Measurements from ENCODE around the gene AP2A2. TPM values are rescaled to one million over a fixed set of nuclear protein-coding genes. Genes with fewer than 3 reads are reported as not detected.

AP2A2 gene
- total RNA-seq, 2 experiments from 2014 or later: 36.3 to 52.2 TPM

DNA sequence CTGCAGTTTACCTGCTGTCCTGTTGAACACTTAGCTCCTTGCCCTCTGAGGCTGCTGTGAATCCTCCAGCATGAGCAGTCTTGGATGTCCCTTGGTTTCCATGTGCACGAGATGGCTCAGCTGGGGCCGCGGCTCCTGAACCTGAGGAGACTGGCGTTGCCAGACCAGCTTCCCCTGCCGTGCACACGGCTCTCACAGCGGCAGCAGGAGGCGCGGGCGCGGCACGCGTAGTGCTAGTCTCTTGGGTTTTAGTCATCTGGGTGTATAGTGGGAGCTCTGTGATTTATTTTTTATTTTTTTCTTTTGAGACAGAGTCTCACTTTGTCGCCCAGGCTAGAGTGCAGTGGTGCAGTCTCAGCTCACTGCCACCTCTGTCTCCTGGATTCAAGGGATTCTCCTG, 56.1 kb downstream of the AP2A2 start:
- Mint-ChIP-seq H3K9me3 (ENCODE audit: low read depth) (no peaks in the 10 kb centered on the region), H3K36me3 (peaks cover 9% of the 10 kb centered on the region), H3K27ac (no peak overlapping the region), H3K4me1 (peaks cover 11% of the 10 kb centered on the region), H3K27me3 (no peaks in the 10 kb centered on the region), H3K4me3 (no peak overlapping the region)
- CTCF ChIA-PET: no interaction called here
- no peak for DNase-seq
- no peak for ATAC-seq

DNA sequence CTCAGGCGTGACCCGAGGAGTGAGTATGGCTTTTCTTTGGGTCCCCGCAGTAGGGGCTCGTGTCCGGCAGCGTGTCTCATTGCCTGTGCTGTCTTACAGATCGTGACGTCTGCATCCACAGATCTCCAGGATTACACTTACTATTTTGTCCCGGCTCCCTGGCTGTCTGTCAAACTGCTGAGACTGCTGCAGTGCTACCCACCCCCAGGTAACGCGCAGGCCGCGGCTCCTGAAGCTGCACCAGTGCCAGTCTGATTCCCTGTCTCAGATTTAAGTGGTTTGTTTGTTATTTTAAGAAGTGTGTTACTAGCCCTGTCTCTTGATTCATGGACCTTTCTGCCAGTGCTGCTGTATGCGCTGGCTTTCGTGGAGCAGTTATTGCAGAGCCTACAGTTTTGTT, 58.9 kb downstream of the AP2A2 start:
- CTCF ChIA-PET: no interaction called here
- peaks cover 6% of the 10 kb centered on the region for H3K4me1 Mint-ChIP-seq

DNA sequence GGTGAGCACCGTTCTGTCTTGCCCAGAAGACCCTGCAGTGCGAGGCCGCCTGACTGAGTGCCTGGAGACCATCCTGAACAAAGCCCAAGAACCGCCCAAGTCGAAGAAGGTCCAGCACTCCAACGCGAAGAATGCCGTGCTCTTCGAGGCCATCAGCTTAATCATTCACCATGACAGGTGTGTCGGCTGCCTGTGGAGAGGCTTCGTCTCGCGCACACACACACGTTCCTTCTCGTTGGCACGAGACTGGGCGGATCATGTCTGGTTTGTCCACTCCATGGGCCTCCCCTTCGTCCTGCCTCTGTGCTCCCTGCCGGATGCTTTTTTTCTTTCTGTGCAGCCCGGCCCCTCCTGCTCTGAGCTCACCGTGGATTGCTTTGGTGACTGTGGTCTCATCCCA, 59.7 kb downstream of the AP2A2 start:
- H3K27me3 Mint-ChIP-seq: no peaks in the 10 kb centered on the region
- DNase-seq (no peak), ATAC-seq (no peak)
- no peak overlapping the region for H3K4me3 Mint-ChIP-seq
- CTCF ChIA-PET: no interaction called here
- no peaks in the 10 kb centered on the region for H3K9me3 Mint-ChIP-seq (ENCODE audit: low read depth)
- no peak overlapping the region for H3K27ac Mint-ChIP-seq
- H3K4me1 Mint-ChIP-seq: peaks cover 6% of the 10 kb centered on the region
- peaks cover 3% of the 10 kb centered on the region for H3K36me3 Mint-ChIP-seq

More for the DNA sequence above, 58.9 kb downstream of the AP2A2 start:
- peaks cover 3% of the 10 kb centered on the region for H3K36me3 Mint-ChIP-seq
- no peak for DNase-seq
- no peak overlapping the region for H3K4me3 Mint-ChIP-seq
- no peaks in the 10 kb centered on the region for H3K9me3 Mint-ChIP-seq (ENCODE audit: low read depth)
- H3K27ac Mint-ChIP-seq: no peak overlapping the region
- ATAC-seq: no peak
- H3K27me3 Mint-ChIP-seq: no peaks in the 10 kb centered on the region

DNA sequence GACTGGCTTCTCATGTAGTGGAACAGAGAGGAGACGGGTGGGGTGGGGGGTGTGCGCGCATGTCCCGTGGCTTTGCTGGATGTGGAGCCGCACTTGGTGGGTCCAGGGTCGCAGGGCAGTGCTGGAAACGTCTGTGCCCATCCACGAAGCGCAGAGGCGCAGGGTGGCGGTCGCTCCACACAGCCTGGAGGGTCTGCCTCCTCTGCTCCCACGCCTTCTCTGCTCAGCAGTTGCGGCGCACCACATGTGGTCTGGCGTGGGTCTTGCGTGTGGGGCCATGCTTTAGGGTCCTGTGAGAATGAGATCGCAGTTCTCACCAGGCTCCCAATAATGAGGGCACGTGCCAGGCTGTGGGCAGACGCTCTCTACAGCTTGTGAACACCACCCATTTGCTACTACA, 60.2 kb downstream of the AP2A2 start:
- Mint-ChIP-seq H3K9me3 (ENCODE audit: low read depth) (no peaks in the 10 kb centered on the region), H3K4me1 (peaks cover 3% of the 10 kb centered on the region), H3K36me3 (peaks cover 3% of the 10 kb centered on the region), H3K27me3 (no peaks in the 10 kb centered on the region), H3K4me3 (no peak overlapping the region), H3K27ac (no peak overlapping the region)
- DNase-seq: no peak
- no peak for ATAC-seq
- CTCF ChIA-PET: no interaction called here

DNA sequence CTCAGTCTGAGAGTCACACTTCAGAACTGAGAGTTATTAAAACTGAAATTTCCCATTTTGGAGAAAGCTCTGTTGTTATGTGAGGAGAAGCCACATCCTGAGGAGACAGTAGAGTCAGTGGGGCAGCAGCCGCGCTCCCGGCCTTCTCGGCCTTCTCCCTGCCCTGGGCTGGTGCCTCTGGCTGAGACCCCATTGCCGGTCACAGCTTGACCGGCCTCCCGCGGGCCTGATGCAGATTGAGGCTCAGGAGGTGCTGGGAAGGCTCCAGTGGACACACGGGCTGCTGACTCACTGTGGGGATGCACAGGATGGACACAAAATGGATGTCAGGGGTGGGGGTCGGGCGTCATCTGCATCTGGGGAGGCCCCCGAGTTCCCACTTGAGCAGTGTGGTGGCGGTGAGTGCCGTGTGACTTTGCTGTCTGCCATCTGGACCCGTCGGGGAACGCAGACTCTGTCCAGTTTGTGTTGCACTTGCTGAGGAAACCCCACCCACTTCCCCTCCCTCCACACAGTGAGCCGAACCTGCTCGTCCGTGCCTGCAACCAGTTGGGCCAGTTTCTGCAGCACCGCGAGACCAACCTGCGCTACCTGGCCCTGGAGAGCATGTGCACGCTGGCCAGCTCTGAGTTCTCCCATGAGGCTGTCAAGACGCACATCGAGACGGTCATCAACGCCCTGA, 60.7 kb downstream of the AP2A2 start:
- H3K4me1 Mint-ChIP-seq: no peaks in the 10 kb centered on the region
- ATAC-seq (no peak), DNase-seq (no peak)
- no peaks in the 10 kb centered on the region for H3K9me3 Mint-ChIP-seq (ENCODE audit: low read depth)
- no peak overlapping the region for H3K27ac Mint-ChIP-seq
- peaks cover 3% of the 10 kb centered on the region for H3K36me3 Mint-ChIP-seq
- CTCF ChIA-PET: no interaction called here
- H3K4me3 Mint-ChIP-seq: no peak overlapping the region
- no peaks in the 10 kb centered on the region for H3K27me3 Mint-ChIP-seq

DNA sequence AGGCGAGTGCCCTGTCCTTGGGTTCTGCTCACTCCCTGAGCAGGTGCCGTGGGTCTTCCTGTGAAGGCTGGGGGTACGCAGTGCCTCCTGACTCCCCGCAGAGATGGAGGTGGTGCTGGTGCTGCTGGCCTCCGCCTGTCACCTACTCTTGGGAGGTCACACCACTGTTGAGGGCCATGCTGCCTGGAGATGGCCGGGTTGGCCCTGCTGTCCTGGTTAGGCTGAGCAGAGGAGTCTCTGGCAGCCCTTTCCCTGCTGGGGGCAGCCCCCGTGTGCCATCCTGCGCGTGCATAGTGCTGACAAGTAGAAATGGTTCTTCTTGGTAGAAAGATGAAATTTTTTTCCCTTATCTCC, 61.3 kb downstream of the AP2A2 start:
- Mint-ChIP-seq H3K4me1 (no peaks in the 10 kb centered on the region), H3K27me3 (no peaks in the 10 kb centered on the region), H3K27ac (no peak overlapping the region), H3K36me3 (peaks cover 3% of the 10 kb centered on the region), H3K9me3 (ENCODE audit: low read depth) (no peaks in the 10 kb centered on the region), H3K4me3 (no peak overlapping the region)
- no peak for ATAC-seq
- DNase-seq: no peak
- CTCF ChIA-PET: no interaction called here

DNA sequence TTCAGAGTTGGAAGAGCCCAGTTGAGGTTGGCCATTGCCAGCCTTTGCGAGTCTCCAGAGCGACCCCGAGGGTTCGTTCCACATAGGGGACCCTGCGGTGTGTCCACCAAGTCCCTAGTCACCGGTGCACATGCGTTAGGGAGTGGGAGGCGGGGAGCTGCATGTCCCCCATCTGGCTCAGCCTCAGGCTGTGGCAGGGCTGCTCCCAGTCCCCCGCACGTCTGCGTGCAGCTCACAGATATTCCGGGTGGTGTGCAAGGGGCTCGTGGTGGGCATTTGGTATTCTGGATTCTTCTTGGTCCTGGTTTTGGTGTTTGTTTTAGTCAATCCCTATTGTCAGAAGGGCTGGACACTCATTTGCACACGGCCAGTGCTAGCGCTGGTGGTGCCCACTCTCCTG, 62.0 kb downstream of the AP2A2 start:
- CTCF ChIA-PET: no interaction called here
- Mint-ChIP-seq H3K27me3 (no peaks in the 10 kb centered on the region), H3K9me3 (ENCODE audit: low read depth) (no peaks in the 10 kb centered on the region)

DNA sequence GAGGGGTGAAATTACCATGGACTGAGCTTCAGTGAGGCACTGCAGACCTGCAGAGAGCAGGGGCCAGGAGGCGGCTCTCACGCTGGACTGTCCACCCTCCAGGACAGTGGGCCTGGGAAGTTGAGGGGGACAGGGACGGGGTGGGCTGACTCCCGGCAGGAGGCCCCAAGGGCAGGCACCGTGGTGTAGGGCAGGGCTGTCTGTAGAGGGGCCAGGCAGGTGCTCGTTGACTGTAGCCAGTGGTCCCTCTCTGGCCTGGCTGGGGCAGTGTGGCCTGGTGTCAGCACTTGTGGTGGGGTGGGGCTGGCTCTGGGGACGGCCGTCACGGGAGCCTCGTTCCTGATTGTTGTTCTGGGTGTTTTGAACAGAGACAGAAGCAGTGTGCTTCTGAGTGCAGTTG, 64.4 kb downstream of the AP2A2 start:
- H3K4me3 Mint-ChIP-seq: no peak overlapping the region
- DNase-seq (no peak), ATAC-seq (no peak)
- peaks cover 2% of the 10 kb centered on the region for H3K36me3 Mint-ChIP-seq
- peaks cover 3% of the 10 kb centered on the region for H3K4me1 Mint-ChIP-seq
- H3K27me3 Mint-ChIP-seq: no peaks in the 10 kb centered on the region
- H3K9me3 Mint-ChIP-seq (ENCODE audit: low read depth): no peaks in the 10 kb centered on the region
- CTCF ChIA-PET: no interaction called here
- no peak overlapping the region for H3K27ac Mint-ChIP-seq

More for the DNA sequence above, 62.0 kb downstream of the AP2A2 start:
- H3K4me3 Mint-ChIP-seq: no peak overlapping the region
- no peaks in the 10 kb centered on the region for H3K4me1 Mint-ChIP-seq
- no peak overlapping the region for H3K27ac Mint-ChIP-seq
- ATAC-seq (no peak), DNase-seq (no peak)
- H3K36me3 Mint-ChIP-seq: peaks cover 3% of the 10 kb centered on the region

DNA sequence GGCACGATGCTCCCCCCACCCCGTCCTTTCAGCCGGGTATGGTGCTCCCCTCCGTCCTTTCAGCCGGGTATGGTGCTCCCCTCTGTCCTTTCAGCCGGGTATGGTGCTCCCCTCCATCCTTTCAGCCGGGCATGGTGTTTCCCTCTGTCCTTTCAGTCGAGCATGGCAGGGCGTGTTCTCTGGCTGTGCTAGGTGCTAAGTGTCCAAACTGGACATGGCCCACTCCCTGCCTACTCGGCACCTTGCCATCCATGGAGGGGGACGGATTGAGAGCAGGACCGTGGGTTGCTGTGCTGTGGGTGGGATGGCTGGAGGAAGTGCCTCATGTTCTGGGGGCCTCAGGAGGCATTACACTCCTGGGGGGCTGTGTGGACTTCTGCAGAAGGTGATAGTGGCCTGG, 65.4 kb downstream of the AP2A2 start:
- no peak overlapping the region for H3K4me3 Mint-ChIP-seq
- no peak for DNase-seq
- ATAC-seq: no peak
- H3K4me1 Mint-ChIP-seq: peaks cover 10% of the 10 kb centered on the region
- no peak overlapping the region for H3K27ac Mint-ChIP-seq
- CTCF ChIA-PET: no interaction called here
- H3K36me3 Mint-ChIP-seq: peaks cover 3% of the 10 kb centered on the region
- H3K27me3 Mint-ChIP-seq: no peaks in the 10 kb centered on the region
- no peaks in the 10 kb centered on the region for H3K9me3 Mint-ChIP-seq (ENCODE audit: low read depth)

DNA sequence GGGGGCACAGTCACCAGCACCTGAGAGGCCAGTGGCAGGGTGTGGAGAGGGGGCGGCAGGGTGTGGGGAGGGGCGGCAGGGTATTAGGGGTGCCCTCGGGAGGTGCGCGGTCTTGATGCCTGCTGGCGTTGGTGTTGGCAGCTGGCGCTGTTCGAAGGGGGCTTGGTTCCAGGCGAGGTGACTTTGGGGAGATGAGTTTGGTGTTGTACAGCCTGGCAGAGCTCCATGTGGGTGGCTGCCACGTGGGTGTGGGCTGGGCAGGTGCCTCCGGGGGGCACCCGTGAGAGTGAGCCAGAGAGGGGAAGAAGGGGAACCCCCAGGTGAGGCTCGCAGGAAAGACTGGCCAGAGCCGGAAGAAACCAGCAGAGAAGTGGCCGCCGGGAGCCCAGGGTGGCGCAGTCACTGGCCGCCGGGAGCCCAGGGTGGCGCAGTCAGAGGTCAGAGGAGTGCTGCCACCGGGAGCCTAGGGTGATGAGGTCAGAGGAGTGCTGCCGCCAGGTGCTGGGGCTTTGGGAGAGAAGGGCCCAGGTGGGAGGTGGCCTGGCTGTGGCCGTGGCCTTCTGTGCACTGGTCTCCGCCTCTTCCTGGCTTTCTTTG, 66.1 kb downstream of the AP2A2 start:
- H3K27ac Mint-ChIP-seq: no peak overlapping the region
- peaks cover 3% of the 10 kb centered on the region for H3K36me3 Mint-ChIP-seq
- peaks cover 15% of the 10 kb centered on the region for H3K4me1 Mint-ChIP-seq
- ATAC-seq: no peak
- no peak overlapping the region for H3K4me3 Mint-ChIP-seq
- no peaks in the 10 kb centered on the region for H3K9me3 Mint-ChIP-seq (ENCODE audit: low read depth)
- CTCF ChIA-PET: no interaction called here
- DNase-seq: no peak
- H3K27me3 Mint-ChIP-seq: no peaks in the 10 kb centered on the region

DNA sequence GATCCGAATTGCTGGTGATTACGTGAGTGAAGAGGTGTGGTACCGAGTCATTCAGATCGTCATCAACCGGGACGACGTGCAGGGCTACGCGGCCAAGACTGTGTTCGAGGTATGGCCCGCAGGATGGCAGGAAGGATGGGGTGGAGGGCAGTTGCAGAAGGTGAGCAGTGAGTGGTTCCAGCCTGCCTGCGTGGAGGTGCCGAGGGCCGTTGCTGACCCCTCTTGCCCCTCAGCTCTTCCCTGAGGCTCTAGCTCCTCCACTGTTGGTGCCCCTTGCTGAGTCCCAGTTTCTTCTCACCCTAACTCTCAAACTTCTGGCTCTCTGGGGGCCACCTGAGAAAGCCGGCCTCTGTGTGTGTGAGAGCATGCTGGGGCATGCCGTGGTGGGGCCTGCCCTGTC, 66.9 kb downstream of the AP2A2 start:
- CTCF ChIA-PET: no interaction called here
- no peaks in the 10 kb centered on the region for H3K9me3 Mint-ChIP-seq (ENCODE audit: low read depth)
- H3K4me3 Mint-ChIP-seq: no peak overlapping the region
- H3K36me3 Mint-ChIP-seq: peaks cover 3% of the 10 kb centered on the region
- H3K27ac Mint-ChIP-seq: no peak overlapping the region
- H3K27me3 Mint-ChIP-seq: no peaks in the 10 kb centered on the region
- DNase-seq (no peak), ATAC-seq (no peak)
- H3K4me1 Mint-ChIP-seq: peaks cover 15% of the 10 kb centered on the region

DNA sequence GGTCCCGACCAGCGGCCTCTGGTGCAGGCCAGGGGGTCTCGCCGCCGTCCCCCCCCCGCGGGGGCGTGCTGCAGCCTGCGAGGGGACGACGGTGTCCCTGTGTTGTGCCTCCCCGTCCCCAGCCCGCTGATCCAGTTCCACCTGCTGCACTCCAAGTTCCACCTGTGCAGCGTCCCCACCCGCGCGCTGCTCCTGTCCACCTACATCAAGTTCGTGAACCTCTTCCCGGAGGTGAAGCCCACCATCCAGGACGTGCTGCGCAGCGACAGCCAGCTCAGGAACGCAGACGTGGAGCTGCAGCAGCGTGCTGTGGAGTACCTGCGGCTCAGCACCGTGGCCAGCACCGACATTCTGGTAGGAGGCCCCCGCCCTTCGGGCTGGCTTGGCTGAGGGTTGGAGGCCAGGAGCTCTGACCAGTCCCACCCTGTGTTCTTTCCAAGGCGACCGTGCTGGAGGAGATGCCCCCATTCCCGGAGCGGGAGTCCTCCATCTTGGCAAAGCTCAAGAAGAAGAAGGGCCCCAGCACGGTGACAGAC, 68.0 kb downstream of the AP2A2 start:
- Mint-ChIP-seq H3K4me3 (no peak overlapping the region), H3K27me3 (no peaks in the 10 kb centered on the region)

DNA sequence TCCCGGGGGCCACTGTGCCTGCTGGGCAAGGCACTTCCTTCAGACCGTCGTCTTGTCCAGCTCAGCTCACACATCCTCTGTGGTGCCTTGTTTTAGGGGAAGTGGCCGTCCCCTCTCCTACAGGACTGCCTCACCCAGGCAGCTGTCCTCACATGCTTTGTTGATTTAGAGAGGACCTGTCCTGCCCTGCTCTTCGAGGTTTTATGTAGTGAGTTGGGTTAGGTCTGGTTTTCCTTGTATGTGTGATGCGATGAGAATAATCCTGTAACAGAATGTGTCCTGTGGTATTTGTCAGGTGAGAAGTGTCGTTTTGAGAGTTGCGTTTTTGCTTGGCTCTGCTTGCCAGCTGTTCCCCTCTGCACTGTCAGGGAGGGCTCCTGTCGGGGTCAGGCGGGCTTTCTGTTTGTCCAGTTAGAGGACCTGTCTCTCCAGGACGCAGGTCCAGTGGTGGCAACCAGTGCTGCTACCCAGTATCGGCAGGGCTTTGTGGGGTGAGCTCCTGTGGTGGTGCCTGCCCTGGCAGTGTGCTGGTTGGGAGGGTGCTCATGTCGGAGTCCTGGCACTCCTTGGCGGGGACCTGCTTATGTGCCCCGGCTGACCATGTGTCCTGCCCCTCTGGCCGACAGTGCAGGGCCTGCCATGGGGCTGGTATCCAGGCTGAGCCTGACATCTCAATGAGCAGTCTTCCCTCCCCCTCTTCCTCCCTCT, 69.5 kb downstream of the AP2A2 start:
- Mint-ChIP-seq H3K36me3 (peaks cover 3% of the 10 kb centered on the region), H3K27me3 (no peaks in the 10 kb centered on the region), H3K4me3 (no peak overlapping the region), H3K9me3 (ENCODE audit: low read depth) (no peaks in the 10 kb centered on the region), H3K4me1 (peaks cover 15% of the 10 kb centered on the region), H3K27ac (no peak overlapping the region)
- DNase-seq: no peak
- CTCF ChIA-PET: no interaction called here
- peak; percentile 43 for ATAC-seq

More for the DNA sequence above, 68.0 kb downstream of the AP2A2 start:
- ATAC-seq (no peak), DNase-seq (no peak)
- H3K27ac Mint-ChIP-seq: no peak overlapping the region
- CTCF ChIA-PET: no interaction called here
- peaks cover 15% of the 10 kb centered on the region for H3K4me1 Mint-ChIP-seq
- H3K36me3 Mint-ChIP-seq: peaks cover 3% of the 10 kb centered on the region
- H3K9me3 Mint-ChIP-seq (ENCODE audit: low read depth): no peaks in the 10 kb centered on the region

DNA sequence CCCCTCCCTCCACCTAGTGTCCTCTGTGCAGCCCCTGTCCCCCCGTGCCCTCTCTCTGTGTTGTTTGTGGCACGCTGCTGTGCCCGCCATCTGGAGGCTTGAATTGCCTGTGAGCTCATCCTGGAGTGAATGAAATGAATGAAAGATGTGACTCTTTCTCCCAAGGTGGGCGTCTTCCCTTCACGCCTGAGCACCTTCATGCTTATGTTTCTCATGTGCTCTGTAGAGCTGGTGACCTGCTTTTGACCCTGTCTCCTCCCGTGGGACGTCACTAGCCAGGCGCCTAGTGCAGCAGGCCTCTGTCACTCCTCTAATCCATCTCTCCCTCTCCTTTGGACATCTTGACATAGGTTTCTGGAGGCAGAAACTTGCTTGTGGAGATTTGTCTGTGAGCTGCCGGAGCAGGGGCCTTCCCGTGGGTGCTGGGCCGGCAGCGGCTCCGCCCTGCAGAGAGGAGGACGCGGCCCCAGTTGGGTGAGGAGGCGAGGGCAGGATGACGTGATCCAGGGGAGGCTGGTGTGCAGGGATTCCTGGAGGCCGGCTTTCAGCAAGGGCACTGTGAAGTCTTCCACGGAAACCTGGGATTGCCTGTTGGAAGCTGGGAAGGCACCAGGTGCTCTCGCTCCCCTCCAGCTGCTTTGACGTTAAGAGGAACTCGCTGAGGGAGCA, 70.2 kb downstream of the AP2A2 start:
- H3K4me3 Mint-ChIP-seq: no peak overlapping the region
- no peak for ATAC-seq
- CTCF ChIA-PET: no interaction called here

More for the DNA sequence above, 70.2 kb downstream of the AP2A2 start:
- Mint-ChIP-seq H3K27me3 (no peaks in the 10 kb centered on the region), H3K36me3 (peaks cover 3% of the 10 kb centered on the region), H3K4me1 (peaks cover 15% of the 10 kb centered on the region), H3K27ac (no peak overlapping the region), H3K9me3 (ENCODE audit: low read depth) (no peaks in the 10 kb centered on the region)
- no peak for DNase-seq

Data from activated CD8-positive, alpha-beta memory T cell treated with anti-CD3 and anti-CD28 coated beads, Interleukin-2, amount 10 ng/mL, durations not matched to agents 7 days and 5 days (primary cell).